ENCODE data around the gene SLC8A3.

DNA sequence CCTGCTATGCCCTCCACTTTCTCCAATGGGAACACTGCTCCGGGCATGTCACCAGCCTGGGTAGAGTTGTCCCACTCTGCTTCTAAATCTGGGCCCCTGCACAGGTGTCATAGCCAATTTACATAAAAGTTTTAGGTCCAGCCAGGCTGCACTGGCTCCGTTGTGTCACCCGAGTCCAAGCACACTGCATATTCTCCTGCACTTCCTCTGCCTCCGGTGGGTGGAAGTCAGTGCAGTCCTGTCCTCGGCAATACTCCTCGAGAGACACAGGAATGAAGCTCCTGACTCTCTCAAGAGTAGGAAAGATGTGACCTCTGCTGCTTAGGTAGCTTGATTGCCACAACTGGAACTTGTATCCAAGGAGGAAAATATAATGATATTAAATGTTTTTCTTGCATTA lies 15.2 kb downstream of the SLC8A3 start:
- TF ChIP-seq CTCF (IDR thresholded peaks at IDR 0.05): no peak
- no peak for TF ChIP-seq POLR2A (IDR thresholded peaks at IDR 0.05)

Measured in uterus (tissue), 2 donors.